ENCODE data around the gene BTBD9.

BTBD9 gene

GRCh38 chr6:38272222-38272621 is 367.5 kb downstream of the BTBD9 start:
- H3K9me2 ChIP-seq (replicated peaks; ENCODE audit: control insufficient read depth, low read length): no peaks in the 10 kb centered on the region
- no peaks in the 10 kb centered on the region for H3K4me1 ChIP-seq (ENCODE audit: control insufficient read depth, low read length)
- no peaks in the 10 kb centered on the region for H3K79me2 ChIP-seq (ENCODE audit: control insufficient read depth, low read length)
- H3K4me2 ChIP-seq (ENCODE audit: low read length): no peak overlapping the region
- H3F3A ChIP-seq (ENCODE audit: control insufficient read depth, insufficient read depth): no peaks in the 10 kb centered on the region
- H3K27ac ChIP-seq (ENCODE audit: low read depth, low read length): no peak overlapping the region
- no peaks in the 10 kb centered on the region for H3K27me3 ChIP-seq (ENCODE audit: control insufficient read depth, low read length)
- no peaks in the 10 kb centered on the region for H4K20me1 ChIP-seq (ENCODE audit: control insufficient read depth, insufficient read depth, low read depth, low read length)
- no peak overlapping the region for H3K4me3 ChIP-seq (ENCODE audit: low read length)
- no peak for TF ChIP-seq EZH2phosphoT487 (IDR thresholded peaks at IDR 0.05; ENCODE audit: borderline replicate concordance, low read length)
- no peak for TF ChIP-seq CTCF (IDR thresholded peaks at IDR 0.05; ENCODE audit: low read depth, low read length, poor library complexity, severe bottlenecking)
- no peaks in the 10 kb centered on the region for H3K36me3 ChIP-seq (ENCODE audit: control insufficient read depth, low read length)
- no peaks in the 10 kb centered on the region for H3K9me3 ChIP-seq (ENCODE audit: control insufficient read depth, insufficient read depth, low read length)

GRCh38 chr6:38271081-38271480 is 368.6 kb downstream of the BTBD9 start:
- H3K27ac ChIP-seq (ENCODE audit: low read depth, low read length): no peak overlapping the region
- TF ChIP-seq EZH2phosphoT487 (IDR thresholded peaks at IDR 0.05; ENCODE audit: borderline replicate concordance, low read length) (no peak), CTCF (IDR thresholded peaks at IDR 0.05; ENCODE audit: low read depth, low read length, poor library complexity, severe bottlenecking) (no peak)
- H3K9me3 ChIP-seq (ENCODE audit: control insufficient read depth, insufficient read depth, low read length): no peaks in the 10 kb centered on the region
- no peaks in the 10 kb centered on the region for H3K27me3 ChIP-seq (ENCODE audit: control insufficient read depth, low read length)
- no peak overlapping the region for H3K4me2 ChIP-seq (ENCODE audit: low read length)
- H3K4me1 ChIP-seq (ENCODE audit: control insufficient read depth, low read length): no peaks in the 10 kb centered on the region
- H3F3A ChIP-seq (ENCODE audit: control insufficient read depth, insufficient read depth): no peaks in the 10 kb centered on the region
- no peaks in the 10 kb centered on the region for H3K9me2 ChIP-seq (replicated peaks; ENCODE audit: control insufficient read depth, low read length)
- H4K20me1 ChIP-seq (ENCODE audit: control insufficient read depth, insufficient read depth, low read depth, low read length): no peaks in the 10 kb centered on the region
- no peak overlapping the region for H3K4me3 ChIP-seq (ENCODE audit: low read length)
- H3K79me2 ChIP-seq (ENCODE audit: control insufficient read depth, low read length): no peaks in the 10 kb centered on the region
- no peaks in the 10 kb centered on the region for H3K36me3 ChIP-seq (ENCODE audit: control insufficient read depth, low read length)

GRCh38 chr6:38270367-38270766 is 369.4 kb downstream of the BTBD9 start:
- Histone ChIP-seq H3F3A (ENCODE audit: control insufficient read depth, insufficient read depth) (no peaks in the 10 kb centered on the region), H3K4me3 (ENCODE audit: low read length) (no peak overlapping the region), H3K27me3 (ENCODE audit: control insufficient read depth, low read length) (no peaks in the 10 kb centered on the region), H4K20me1 (ENCODE audit: control insufficient read depth, insufficient read depth, low read depth, low read length) (no peaks in the 10 kb centered on the region), H3K27ac (ENCODE audit: low read depth, low read length) (no peak overlapping the region), H3K4me1 (ENCODE audit: control insufficient read depth, low read length) (no peaks in the 10 kb centered on the region), H3K36me3 (ENCODE audit: control insufficient read depth, low read length) (no peaks in the 10 kb centered on the region), H3K9me2 (replicated peaks; ENCODE audit: control insufficient read depth, low read length) (no peaks in the 10 kb centered on the region), H3K9me3 (ENCODE audit: control insufficient read depth, insufficient read depth, low read length) (no peaks in the 10 kb centered on the region), H3K79me2 (ENCODE audit: control insufficient read depth, low read length) (no peaks in the 10 kb centered on the region), H3K4me2 (ENCODE audit: low read length) (no peak overlapping the region)
- TF ChIP-seq CTCF (IDR thresholded peaks at IDR 0.05; ENCODE audit: low read depth, low read length, poor library complexity, severe bottlenecking) (no peak), EZH2phosphoT487 (IDR thresholded peaks at IDR 0.05; ENCODE audit: borderline replicate concordance, low read length) (no peak)

Measured in DOHH2 (cell line).